ENCODE measurements around the gene TGM4.
"Not testable (repeated sequence)": the region's sequence is repeated elsewhere in the genome, so short reads cannot be mapped to it uniquely, and the experiment has no call there.

TGM4 gene

DNA sequence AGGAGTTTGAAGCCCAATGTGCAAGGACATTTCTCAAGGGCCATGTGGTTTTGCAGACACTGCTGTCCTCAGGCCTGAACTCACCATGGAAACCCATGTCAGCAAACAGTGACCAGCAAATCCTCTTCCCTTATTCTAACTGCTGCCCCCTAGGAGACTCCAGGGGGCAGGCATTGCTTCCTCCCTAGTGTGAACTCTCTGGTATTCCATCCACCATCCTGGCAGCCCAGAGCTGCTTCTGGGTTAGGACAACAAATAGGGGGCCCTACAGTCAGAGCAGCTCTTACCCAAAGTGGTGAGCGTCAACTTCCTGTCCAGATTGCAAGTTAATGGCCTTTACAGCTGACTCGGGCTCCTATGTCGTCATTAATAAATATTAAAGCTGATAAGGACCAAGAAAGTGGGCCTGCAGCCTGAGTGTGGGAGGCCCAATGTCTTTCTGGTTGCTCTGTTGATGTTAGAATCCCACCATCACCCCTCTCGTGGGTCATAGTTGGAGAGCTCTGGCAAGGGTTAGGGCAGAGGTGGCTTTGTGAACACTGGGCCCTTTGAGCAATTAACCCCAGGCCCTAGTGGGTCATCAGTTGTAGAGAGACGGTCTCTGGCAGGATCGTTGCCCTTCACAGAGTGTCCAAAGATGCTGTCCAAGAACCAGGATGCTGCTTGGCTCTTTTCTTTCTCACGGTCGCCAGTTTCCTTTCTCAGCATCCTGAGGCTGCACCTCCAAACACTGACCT is 41.5 kb downstream of the TGM4 start:
- DNase-seq (ENCODE audit: low spot score) = no peak

DNA sequence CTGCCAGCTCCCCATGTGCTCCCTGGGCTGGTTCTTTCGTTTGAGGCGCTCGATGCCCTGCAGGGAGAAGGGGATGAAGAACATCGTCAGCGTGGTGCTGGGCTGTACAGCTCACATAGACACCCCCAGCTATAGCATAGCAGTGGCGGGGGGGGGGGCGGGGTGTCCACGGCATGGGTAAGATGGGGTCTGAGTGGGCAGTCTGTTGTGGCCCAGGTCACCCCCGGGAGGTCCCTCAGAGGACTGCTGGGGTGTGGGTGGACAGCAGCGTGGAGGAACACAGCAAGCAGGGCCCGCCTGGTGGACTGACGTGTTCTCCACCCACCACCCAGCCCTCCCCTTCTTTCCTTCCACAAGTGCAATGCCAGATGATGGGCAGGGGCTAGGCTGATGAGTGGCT is 43.7 kb downstream of the TGM4 start:
- DNase-seq (ENCODE audit: low spot score) = no peak

DNA sequence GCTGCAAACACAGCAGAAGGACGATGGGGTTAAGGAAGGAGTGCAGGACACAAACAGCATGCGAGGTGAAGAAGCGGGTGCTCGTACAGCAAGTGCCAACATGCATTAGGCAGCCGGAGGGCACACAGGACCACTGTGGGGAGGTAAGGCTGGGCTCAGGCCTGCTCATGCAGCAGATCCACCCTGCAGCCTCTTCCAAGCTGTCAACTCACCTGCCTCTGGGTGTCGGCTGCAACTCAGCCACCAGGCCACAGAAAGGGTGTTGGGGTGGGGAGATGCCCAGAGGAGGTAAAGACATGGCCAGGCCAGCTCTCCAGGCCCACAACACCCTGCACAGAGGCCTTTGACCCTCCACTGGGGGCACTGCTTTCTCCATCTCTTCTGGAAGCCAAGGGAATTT is 44.2 kb downstream of the TGM4 start:
- DNase-seq (ENCODE audit: low spot score) = no peak

- DNase-seq (ENCODE audit: low spot score) = no peak
Observed at GRCh38 chr3:44920081-44920480, 45.7 kb downstream of the TGM4 start.

DNA sequence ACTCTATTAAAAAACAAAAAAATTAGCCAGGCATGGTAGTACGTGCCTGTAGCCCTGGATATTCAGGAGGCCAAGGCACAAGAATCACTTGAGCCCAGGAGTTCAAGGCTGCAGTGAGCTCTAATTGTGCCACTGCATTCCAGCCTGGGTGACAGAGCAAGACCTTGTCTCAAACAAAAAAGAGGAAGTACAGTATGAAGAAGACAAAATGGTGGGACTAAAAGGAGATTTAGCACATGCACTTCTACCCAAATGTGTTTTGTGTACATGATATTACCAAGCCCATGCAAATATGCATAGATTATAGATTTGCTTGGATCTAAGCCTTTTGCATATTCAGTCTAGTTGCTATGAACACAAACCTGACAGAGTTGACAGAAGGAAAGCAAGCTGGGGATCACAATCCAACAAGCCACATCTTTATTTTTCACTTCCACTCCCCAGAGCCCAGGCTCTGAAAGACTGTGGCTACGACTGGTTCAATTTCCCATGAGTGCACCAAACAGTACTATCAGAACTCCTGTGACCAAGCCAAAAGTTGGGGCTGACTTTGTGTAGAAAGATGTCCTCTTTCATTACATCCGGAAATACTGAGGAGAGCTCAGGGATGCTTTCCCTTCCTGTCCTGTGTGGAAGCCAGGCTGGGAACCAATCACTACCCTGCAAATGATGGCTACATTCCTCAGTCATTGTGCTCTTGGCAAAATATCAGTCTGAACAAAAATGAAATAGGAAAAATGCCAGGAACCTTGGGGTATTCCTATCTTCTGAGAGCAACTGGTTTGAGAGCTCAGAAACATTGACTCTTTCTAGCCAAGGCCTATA is 49.4 kb downstream of the TGM4 start:
- DNase-seq (ENCODE audit: low spot score) = no peak

DNA sequence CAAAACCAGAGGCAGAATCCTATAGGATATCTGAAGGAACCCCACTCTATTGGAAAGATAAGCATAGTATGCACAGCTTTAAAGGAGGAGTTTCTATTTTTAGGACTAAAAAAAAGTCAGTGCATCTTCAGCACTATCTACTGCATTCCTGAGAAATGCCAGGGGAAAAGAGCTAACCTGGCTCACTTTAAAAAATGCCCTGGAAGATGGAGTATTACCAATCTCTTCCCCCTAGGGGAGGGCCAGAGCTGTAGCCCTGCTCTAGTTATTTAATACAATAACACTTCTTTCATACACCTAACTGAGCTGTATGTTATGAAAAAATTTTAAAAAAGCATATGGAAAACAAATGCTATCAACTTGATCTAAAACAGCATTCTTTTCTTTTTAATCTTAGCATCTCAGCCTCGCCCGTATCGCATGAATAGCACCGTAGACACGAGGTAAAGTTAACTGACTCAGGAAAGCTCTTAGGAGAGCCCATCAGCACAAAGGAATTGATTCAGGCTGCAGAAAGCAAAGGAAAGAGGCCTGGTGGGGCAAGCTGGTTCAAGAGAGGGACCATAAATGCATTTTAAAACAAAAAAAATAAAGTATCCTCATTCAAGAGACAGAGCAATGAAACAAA is 50.2 kb downstream of the TGM4 start:
- DNase-seq (ENCODE audit: low spot score) = no peak

- DNase-seq (ENCODE audit: low spot score) = no peak
Observed at GRCh38 chr3:44926172-44926571, 51.8 kb downstream of the TGM4 start.

- DNase-seq (ENCODE audit: low spot score) = no peak
Observed at GRCh38 chr3:44926921-44927320, 52.5 kb downstream of the TGM4 start.

DNA sequence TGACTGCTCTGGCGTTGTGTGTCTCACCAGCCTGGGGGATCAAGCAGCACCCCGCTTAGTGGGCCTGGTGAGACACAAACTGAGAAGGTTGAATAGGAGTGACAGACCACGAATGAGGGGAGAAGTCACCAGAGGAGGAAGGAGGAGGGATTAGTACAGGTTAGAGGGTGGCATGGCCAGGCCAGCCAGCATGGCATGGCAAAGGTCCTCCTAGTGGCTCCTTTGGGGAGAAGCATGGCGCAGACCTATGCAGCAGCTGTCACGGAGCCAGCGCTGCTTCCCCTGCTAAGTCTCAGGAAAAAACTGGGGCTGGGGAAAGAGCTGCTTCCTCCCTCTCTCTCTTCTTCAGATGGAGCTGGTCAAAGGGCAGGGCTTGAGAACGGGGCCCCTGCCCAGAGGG is 53.0 kb downstream of the TGM4 start:
- DNase-seq (ENCODE audit: low spot score) = no peak

DNA sequence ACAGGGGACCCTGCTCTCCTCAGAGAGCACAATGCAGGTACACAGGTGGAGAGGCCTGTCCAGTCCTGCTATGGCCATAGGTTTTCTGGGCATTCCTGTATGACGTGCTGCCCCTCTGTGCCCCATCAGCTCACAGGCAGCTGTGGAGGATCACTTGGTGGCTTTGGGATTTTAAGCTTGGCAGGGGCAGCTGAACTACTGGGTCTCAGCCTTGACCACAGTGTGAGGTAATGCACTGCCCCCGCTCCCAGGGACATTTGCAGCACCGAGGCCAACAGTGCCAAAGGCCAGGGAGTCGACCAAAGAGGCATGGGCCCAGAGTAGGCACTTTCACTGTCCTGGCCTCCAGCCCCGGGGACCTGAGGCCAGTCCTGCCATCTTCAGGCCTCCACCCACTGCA is 55.4 kb downstream of the TGM4 start:
- no peak for DNase-seq (ENCODE audit: low spot score)

GRCh38 chr3:44930911-44931310 is 56.5 kb downstream of the TGM4 start:
- no peak for DNase-seq (ENCODE audit: low spot score)

DNA sequence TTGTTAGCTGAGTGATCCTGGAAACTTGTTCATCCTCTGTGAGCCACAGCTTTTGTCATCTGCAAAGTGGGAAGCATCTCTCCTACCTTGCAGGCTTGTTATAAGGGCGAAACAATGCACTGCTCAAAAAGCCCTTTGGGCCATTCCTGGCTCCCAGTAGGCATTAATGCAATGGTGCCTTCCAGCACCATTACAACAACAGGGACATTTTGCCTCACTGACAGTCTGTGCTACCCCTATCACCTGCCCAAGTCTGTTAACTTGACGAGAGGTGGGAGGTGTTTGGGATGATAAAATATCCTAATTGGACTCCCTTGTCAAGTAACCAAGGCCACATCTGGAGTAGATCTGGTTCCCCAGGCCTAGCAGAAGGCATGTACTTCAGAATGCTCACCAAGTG is 57.4 kb downstream of the TGM4 start:
- DNase-seq (ENCODE audit: low spot score) = no peak

DNA sequence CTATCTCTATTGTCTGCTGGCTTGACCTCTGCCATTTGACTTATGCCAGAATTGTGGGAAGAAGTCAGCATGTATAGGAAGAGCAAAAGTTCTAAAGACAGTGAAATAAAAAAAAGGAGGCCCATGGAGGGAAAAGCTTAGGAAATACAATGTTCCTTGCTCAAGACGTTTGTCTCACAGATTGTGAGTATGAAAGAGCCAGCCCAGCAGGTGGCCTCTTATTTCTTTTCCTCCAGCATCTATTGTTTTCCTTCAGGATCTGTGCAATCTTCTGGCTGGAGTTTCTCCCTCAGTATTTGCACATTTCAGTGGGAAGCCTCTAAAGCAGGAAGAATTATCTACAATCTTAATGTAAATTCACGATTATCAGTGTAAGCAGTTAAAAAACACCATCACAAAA is 57.9 kb downstream of the TGM4 start:
- DNase-seq (ENCODE audit: low spot score) = no peak

DNA sequence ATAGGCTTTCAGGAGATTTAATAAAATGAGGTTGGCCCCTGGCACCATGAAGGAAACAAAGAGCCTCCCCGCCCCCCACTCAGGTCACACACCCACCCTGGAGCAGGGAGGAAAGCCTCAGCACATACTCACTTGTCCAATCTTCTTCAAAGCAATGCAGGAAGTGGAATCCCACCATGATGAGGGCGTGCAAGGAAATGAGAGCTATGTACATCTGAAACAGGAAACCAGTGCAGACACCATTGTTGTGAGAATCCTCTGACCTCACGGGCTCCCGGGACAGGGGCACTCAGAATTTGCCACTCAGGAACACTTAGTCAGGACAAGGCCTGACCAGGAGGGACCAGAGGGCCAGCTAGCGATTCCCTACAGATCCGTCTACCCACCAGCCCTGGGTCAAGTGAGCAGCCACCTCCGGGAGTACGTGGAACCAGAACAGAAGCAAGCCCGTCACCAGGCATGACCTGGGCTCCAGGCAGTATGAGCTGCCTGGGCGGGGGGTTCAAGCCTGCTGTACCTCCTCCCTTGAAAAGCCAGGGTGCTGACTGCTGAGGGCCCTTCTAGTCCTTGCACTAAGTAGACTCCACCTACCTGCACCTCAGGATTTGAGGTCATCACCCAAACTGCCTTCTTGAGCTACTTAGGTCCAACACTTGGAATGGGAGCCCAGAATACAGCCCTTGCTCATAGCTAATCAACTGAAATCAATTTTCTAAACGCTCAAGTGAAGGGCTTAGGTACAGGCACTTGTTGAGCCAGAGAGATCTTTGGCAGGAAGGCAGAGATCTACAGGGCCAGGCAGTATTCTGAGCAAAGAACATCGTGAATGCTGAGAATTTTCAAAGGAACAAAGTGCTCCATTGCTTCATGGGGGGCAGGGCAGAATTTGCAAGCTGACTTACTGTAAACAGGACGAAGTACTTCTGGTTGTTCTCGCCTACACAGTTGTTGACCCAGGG is 58.9 kb downstream of the TGM4 start:
- DNase-seq (ENCODE audit: low spot score) = no peak

GRCh38 chr3:44939581-44940036 is 65.2 kb downstream of the TGM4 start:
- DNase-seq (ENCODE audit: low spot score) = no peak

GRCh38 chr3:44942202-44942921 is 68.0 kb downstream of the TGM4 start:
- no peak for DNase-seq (ENCODE audit: low spot score)

- DNase-seq (ENCODE audit: low spot score) = no peak
Observed at GRCh38 chr3:44948239-44948638, 73.8 kb downstream of the TGM4 start.

DNA sequence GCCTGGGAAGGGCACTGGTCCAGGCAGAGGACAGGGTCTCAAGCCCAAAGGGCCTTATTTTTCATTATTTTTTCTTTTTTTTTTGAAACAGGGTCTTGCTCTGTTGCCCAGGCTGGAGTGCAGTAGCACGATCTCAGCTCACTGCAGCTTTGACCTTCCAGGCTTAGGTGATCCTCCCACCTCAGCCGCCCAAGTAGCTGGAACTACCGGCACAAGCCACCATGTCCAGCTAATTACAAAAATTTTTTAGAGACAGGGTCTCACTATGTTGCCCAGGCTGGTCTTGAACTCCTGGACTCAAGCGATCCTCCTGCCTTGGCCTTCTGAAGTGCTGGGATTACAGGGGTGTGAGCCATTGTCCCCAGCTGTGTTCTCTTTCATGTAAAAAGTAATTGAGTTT is 75.4 kb downstream of the TGM4 start:
- DNase-seq (ENCODE audit: low spot score) = not testable (repeated sequence)

DNA sequence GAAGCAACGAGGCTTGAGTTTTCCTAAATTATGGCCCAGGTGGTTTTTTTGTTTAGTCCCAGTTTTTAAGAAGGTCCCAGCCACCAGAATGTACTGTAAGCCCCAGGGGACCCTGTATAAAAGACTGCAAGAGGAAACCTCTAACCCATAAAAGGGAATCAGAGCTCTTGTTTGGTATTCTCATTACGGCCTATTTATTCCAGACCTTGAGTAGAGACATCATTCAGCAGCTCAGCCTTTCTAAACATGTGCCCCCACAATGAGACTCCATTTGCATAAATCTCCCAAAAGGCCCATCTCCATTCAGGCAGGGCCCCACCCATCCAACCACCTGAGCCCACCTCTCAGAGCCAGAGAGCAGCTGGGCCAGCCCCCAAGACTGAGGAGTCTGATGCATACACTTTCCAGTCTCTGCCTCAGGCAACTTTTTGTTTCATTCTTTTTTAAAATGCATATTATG is 75.9 kb downstream of the TGM4 start:
- DNase-seq (ENCODE audit: low spot score) = no peak

DNA sequence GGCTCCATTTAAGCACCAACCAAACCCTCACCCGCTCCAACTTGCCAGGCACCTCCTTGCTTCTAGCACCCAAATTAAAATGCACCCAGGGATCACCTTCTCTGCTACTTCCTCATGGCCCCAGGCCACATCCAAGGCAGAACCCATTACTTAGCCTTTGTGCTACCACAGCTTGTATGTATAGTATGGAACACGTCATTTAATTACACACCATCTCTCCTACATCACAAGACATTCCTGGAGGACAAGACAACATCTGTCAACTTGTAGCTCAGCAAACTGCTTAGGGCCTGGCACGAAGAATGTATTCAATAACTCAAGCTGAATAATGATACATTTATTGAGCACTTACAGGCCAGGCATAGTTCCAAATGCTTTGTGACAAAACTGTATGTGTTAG is 78.3 kb downstream of the TGM4 start:
- DNase-seq (ENCODE audit: low spot score) = no peak

- no peak for DNase-seq (ENCODE audit: low spot score)
Observed at GRCh38 chr3:44954304-44954703, 79.9 kb downstream of the TGM4 start.

Data from CD4-positive, alpha-beta T cell treated with Interleukin-2 at 100 ng/mL for 4 hours (primary cell).